ENCODE data around the gene NKAIN2.
"Not testable (repeated sequence)": the region's sequence is repeated elsewhere in the genome, so short reads cannot be mapped to it uniquely, and the experiment has no call there.

The NKAIN2 gene

GRCh38 chr6:123953920-123954319 lies 150.3 kb downstream of the NKAIN2 start:
- no peaks in the 10 kb centered on the region for H3K36me3 Mint-ChIP-seq
- no peak overlapping the region for H3K4me3 Mint-ChIP-seq
- H3K27me3 Mint-ChIP-seq = no peaks in the 10 kb centered on the region
- peaks cover 21% of the 10 kb centered on the region for H3K9me3 Mint-ChIP-seq
- no peaks in the 10 kb centered on the region for H3K4me1 Mint-ChIP-seq
- H3K27ac Mint-ChIP-seq = no peak overlapping the region

GRCh38 chr6:123956492-123957139 lies 153.0 kb downstream of the NKAIN2 start:
- Mint-ChIP-seq H3K27ac (no peak overlapping the region), H3K9me3 (peaks cover 5% of the 10 kb centered on the region), H3K4me1 (no peaks in the 10 kb centered on the region), H3K4me3 (no peak overlapping the region), H3K27me3 (no peaks in the 10 kb centered on the region), H3K36me3 (no peaks in the 10 kb centered on the region)

GRCh38 chr6:123962508-123962907 lies 158.8 kb downstream of the NKAIN2 start:
- Mint-ChIP-seq H3K27ac (no peak overlapping the region), H3K27me3 (no peaks in the 10 kb centered on the region), H3K4me3 (no peak overlapping the region), H3K9me3 (no peaks in the 10 kb centered on the region), H3K36me3 (no peaks in the 10 kb centered on the region), H3K4me1 (no peaks in the 10 kb centered on the region)

GRCh38 chr6:123965894-123966293 lies 162.2 kb downstream of the NKAIN2 start:
- Mint-ChIP-seq H3K4me3 (no peak overlapping the region), H3K4me1 (no peaks in the 10 kb centered on the region), H3K36me3 (no peaks in the 10 kb centered on the region), H3K27ac (no peak overlapping the region), H3K9me3 (no peaks in the 10 kb centered on the region), H3K27me3 (no peaks in the 10 kb centered on the region)

- Mint-ChIP-seq H3K27me3 (no peaks in the 10 kb centered on the region), H3K4me1 (no peaks in the 10 kb centered on the region), H3K4me3 (no peak overlapping the region), H3K9me3 (no peaks in the 10 kb centered on the region), H3K27ac (no peak overlapping the region), H3K36me3 (no peaks in the 10 kb centered on the region)
Observed at GRCh38 chr6:123966618-123967017, 163.0 kb downstream of the NKAIN2 start.

- no peaks in the 10 kb centered on the region for H3K9me3 Mint-ChIP-seq
- H3K27me3 Mint-ChIP-seq = no peaks in the 10 kb centered on the region
- no peak overlapping the region for H3K4me3 Mint-ChIP-seq
- no peaks in the 10 kb centered on the region for H3K36me3 Mint-ChIP-seq
- no peak overlapping the region for H3K27ac Mint-ChIP-seq
- no peaks in the 10 kb centered on the region for H3K4me1 Mint-ChIP-seq
Observed at GRCh38 chr6:123967905-123968304, 164.2 kb downstream of the NKAIN2 start.

- Mint-ChIP-seq H3K36me3 (no peaks in the 10 kb centered on the region), H3K27ac (no peak overlapping the region), H3K4me1 (no peaks in the 10 kb centered on the region)
Observed at GRCh38 chr6:123972600-123973294, 169.1 kb downstream of the NKAIN2 start.

GRCh38 chr6:123980311-123980710 lies 176.6 kb downstream of the NKAIN2 start:
- Mint-ChIP-seq H3K27ac (no peak overlapping the region), H3K4me3 (no peak overlapping the region), H3K4me1 (no peaks in the 10 kb centered on the region), H3K27me3 (no peaks in the 10 kb centered on the region), H3K36me3 (no peaks in the 10 kb centered on the region), H3K9me3 (no peaks in the 10 kb centered on the region)

More at GRCh38 chr6:123972600-123973294, 169.1 kb downstream of the NKAIN2 start:
- Mint-ChIP-seq H3K9me3 (no peaks in the 10 kb centered on the region), H3K4me3 (no peak overlapping the region), H3K27me3 (no peaks in the 10 kb centered on the region)

GRCh38 chr6:123986938-123987337 lies 183.3 kb downstream of the NKAIN2 start:
- H3K36me3 Mint-ChIP-seq = no peaks in the 10 kb centered on the region
- no peak overlapping the region for H3K4me3 Mint-ChIP-seq
- no peak overlapping the region for H3K27ac Mint-ChIP-seq
- no peaks in the 10 kb centered on the region for H3K9me3 Mint-ChIP-seq
- no peaks in the 10 kb centered on the region for H3K27me3 Mint-ChIP-seq
- H3K4me1 Mint-ChIP-seq = no peaks in the 10 kb centered on the region

- not testable (repeated sequence) for H3K27me3 Mint-ChIP-seq, H3K4me1 Mint-ChIP-seq, H3K36me3 Mint-ChIP-seq, H3K4me3 Mint-ChIP-seq, H3K27ac Mint-ChIP-seq, H3K9me3 Mint-ChIP-seq
Observed at GRCh38 chr6:123989918-123990317, 186.3 kb downstream of the NKAIN2 start.

- H3K4me1 Mint-ChIP-seq = no peaks in the 10 kb centered on the region
- no peak overlapping the region for H3K4me3 Mint-ChIP-seq
- no peaks in the 10 kb centered on the region for H3K27me3 Mint-ChIP-seq
- no peaks in the 10 kb centered on the region for H3K36me3 Mint-ChIP-seq
- no peak overlapping the region for H3K27ac Mint-ChIP-seq
- no peaks in the 10 kb centered on the region for H3K9me3 Mint-ChIP-seq
Observed at GRCh38 chr6:123990376-123990775, 186.7 kb downstream of the NKAIN2 start.

GRCh38 chr6:123994168-123994567 lies 190.5 kb downstream of the NKAIN2 start:
- no peak overlapping the region for H3K27ac Mint-ChIP-seq
- H3K27me3 Mint-ChIP-seq = no peaks in the 10 kb centered on the region
- no peaks in the 10 kb centered on the region for H3K4me1 Mint-ChIP-seq
- no peak overlapping the region for H3K4me3 Mint-ChIP-seq
- H3K9me3 Mint-ChIP-seq = no peaks in the 10 kb centered on the region
- no peaks in the 10 kb centered on the region for H3K36me3 Mint-ChIP-seq

GRCh38 chr6:123994891-123995635 lies 191.4 kb downstream of the NKAIN2 start:
- Mint-ChIP-seq H3K4me1 (no peaks in the 10 kb centered on the region), H3K36me3 (no peaks in the 10 kb centered on the region), H3K9me3 (no peaks in the 10 kb centered on the region), H3K27ac (no peak overlapping the region), H3K27me3 (no peaks in the 10 kb centered on the region), H3K4me3 (no peak overlapping the region)

GRCh38 chr6:123997223-123997622 lies 193.6 kb downstream of the NKAIN2 start:
- Mint-ChIP-seq H3K27ac (no peak overlapping the region), H3K36me3 (no peaks in the 10 kb centered on the region), H3K4me3 (no peak overlapping the region)

GRCh38 chr6:124002377-124003081 lies 198.9 kb downstream of the NKAIN2 start:
- no peaks in the 10 kb centered on the region for H3K9me3 Mint-ChIP-seq
- H3K4me3 Mint-ChIP-seq = no peak overlapping the region
- H3K27ac Mint-ChIP-seq = no peak overlapping the region
- H3K4me1 Mint-ChIP-seq = no peaks in the 10 kb centered on the region
- no peaks in the 10 kb centered on the region for H3K36me3 Mint-ChIP-seq
- no peaks in the 10 kb centered on the region for H3K27me3 Mint-ChIP-seq

More at GRCh38 chr6:123997223-123997622, 193.6 kb downstream of the NKAIN2 start:
- no peaks in the 10 kb centered on the region for H3K4me1 Mint-ChIP-seq
- no peaks in the 10 kb centered on the region for H3K27me3 Mint-ChIP-seq
- no peaks in the 10 kb centered on the region for H3K9me3 Mint-ChIP-seq
